Measurements from ENCODE around the gene QSER1.

Gene QSER1

DNA sequence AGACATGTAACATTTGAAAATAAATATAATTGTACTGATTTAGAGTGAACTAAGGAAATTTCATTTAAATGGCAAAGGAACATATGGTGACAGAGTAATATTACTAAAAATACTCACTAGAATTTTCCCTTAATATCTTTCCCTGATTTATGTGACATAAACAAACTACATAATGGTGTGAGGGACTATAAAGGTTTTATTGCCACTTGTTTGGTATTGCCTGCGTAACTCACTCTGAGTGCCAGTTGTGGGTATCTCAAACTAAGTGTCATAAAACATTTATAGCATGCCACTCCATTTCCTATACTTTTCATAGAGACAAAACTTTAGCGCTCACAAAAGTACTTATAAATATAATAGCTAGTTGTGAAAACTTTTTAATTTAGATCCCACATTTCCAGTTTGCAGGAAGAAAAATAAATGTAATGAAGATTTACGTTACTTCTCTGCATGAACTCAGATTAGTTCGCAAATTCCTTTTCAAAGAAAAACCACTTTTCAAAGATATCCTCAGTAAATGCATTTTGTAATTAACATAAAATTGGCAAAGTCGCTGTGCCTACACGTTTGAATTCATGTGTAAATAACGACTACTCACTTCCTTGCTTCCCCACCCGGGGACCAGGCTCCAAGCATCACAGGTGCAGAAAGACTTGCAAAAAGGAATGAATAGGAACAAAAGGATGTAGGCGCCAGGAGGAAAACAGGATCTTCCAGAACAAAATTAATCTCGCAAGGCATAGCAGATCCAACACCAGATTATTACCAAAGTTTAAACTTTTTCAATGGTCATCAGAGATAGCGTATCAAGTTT, 1.6 kb upstream of the QSER1 start:
- DNase-seq (ENCODE audit: low read depth in 1 of 2, low spot score in 1 of 2): no peak

DNA sequence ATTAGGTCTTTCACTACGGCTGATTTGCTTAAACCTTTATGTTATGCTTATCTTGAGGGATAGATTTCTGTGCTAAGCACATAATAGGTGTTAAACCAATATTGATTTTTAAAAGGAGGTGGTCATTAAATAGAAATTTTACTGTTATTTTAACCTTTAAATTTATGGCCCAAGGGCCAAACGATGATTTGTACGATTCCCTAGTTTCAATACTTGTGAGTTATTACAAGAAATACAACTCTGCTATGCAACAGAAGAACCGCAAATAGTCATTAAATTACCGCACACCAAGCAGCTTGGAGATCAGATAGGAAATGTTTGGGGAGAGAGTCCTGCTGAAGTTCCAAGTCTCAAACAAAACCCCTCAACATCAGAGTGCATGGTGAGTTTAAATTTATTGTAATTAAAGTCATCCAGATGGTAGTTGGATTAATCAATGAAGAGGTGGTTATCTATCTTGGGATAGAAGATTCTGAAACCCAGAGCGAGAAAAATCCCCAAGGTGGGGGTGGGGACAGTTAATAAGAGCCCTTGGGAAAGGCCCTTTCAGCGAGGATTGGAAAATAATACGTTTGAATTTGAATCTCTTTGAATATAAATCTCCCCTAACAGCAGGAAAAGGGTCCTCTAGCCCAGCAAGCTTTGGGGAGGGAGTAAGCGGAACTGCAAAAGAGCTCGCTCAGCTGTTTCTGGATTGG, 805 bp upstream of the QSER1 start:
- DNase-seq (ENCODE audit: low read depth in 1 of 2, low spot score in 1 of 2): no peak

DNA sequence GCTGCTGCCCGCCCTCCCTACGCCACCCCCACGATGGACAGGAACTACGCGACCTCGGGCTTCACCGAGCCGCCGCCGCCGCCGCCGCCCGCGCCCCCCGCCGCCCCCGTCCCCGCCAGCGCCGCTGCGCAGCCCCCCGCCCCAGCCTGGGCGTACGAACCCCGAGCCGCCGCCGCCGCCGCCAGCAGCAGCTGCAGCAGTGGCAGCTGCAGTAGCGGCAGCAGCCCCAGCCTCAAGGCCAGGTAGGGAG, 407 bp downstream of the QSER1 start:
- DNase-seq (ENCODE audit: low read depth in 1 of 2, low spot score in 1 of 2): no peak

DNA sequence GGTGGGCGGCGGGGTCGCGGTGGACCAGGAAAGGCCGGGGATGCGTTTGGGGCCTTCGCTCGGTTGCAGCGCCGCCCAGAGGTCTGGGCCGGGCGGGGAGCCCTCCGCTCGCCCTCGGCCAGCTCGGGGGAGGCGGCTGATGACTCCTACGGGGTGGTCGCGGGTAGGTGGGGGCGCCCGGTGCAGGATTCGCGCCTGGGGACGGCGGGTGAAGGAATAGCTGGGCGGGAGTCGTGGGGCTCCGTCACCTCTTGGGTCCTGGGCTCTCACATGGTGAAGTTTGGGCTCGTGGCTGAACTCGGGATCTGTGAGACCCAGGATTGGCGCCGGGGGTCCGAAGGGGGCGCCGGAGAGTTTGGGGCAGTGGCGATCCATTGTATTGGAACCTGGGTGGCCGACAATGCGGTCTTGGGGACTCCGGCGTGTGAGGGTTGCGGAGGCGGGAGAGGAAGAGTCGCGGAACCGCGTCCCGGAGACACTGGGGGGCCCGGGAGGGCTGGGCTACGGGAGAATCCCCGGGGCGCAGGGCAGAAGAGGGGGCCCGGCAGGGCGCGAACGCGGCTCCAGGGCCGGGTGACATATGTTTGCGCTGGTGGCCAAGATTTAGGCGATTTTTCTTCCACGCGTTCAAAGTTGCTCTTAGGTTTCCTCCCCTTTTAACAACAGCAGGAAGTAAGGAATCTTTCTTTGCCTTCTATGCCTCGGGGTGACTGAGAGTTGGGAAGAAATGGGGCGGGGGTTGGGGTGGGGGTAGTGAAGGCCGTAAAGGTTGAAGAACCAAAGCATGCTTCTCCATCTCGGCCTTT, 935 bp downstream of the QSER1 start:
- DNase-seq (ENCODE audit: low read depth in 1 of 2, low spot score in 1 of 2): peak; percentile 12 to 37

DNA sequence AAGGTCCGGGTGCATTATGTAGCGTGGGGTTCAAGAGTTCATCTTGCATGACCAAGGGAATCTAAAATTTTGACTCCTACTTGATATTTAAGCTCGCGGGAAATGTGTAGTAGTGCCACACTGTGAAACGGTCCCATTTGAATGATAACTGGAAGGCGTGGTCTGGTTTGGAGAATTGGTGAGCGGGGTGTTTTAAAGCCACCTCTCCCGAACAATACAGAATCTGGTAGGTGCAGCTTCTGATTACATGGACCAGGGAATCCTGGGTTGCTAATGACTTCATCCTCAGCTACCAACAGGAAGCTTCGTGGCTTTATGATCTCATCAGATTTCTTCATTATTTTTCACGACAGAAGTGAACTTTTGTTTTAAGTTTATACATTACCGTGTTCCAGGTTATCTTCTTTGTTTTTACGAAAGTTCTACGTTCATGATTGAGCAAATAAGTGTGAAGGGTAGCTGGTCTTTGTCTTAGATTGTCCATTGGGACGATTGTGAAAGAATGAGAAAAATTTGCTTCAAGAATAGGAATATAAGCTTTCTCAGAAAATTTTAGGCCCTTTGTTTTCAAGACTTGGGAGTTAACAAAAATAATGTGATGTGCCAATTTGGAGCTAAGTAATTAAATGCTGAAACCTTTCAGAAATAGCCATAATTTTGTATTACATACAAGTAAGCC, 1.7 kb downstream of the QSER1 start:
- DNase-seq (ENCODE audit: low read depth in 1 of 2, low spot score in 1 of 2): no peak

DNA sequence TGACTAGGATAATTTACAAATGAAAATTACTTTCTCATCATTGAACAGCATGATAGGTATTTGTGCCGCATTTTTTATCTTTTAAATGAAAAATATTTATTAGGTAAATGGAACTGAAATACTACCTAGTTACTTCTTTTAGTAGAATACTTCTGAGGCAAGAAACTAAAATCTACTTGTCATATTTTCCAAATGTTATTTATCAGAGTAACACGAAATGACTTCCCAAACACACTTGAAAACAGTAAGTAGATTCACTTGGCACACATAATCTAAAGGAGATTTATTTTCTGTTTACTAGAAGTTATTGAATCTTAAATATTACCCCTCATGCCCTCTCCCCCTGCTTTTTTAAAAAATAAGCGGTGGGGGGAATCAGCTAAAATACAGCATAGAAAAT, 2.3 kb downstream of the QSER1 start:
- DNase-seq (ENCODE audit: low read depth in 1 of 2, low spot score in 1 of 2): no peak

DNA sequence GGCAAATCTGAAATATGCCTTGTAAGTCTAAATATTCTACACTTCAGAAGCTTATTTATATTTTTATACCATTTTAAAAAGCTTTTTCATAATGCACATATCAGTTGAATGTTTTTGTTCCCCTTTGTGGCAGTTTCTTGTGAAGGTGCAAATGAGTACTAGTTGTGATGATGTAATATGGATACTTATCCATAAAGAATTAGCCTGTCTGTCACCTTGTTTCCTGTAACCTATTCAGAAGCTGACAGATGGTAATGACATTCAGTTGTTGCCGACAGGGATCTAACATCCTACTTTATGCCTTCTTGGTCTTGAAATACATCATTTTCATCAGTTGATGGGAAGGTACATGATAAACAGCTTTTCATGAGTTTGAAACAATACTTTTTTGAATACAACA, 2.9 kb downstream of the QSER1 start:
- no peak for DNase-seq (ENCODE audit: low read depth in 1 of 2, low spot score in 1 of 2)

DNA sequence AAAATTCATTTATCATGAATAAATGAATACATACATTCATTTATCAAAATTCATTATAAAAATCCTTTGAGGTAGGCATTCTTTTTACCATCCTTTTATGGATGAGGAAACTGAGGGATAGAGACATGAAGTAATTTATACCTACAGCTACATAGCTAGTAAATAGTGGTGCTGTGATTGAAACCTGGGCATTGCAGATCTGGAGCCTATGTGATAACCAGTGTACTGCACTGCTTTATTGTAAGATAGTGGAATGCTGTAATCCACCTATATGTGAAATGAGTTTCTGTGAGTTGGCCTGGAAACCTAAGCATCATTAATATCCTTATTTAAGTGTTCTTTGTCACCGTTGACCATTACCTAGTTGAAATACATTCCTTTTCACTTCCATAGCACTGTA, 4.5 kb downstream of the QSER1 start:
- no peak for DNase-seq (ENCODE audit: low read depth in 1 of 2, low spot score in 1 of 2)

DNA sequence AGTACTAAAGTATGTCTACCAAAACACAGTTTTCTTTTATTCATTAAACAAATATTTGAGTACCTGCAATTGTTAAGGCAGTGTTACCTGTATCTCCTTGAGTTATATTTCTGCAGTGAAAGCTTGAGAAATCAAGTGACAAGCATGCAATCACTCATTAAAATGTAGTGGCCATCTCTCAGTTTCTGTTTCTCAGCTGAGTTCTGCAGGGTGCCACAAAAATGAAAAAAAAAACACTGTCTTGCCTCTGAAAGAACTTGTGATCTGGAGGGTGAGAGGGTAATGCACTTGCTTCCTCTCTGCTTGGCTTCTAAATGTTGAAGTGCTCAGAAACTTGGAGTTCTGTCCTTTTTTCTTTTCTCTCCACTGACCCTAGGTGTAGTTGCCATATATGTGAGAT, 6.8 kb downstream of the QSER1 start:
- no peak for DNase-seq (ENCODE audit: low read depth in 1 of 2, low spot score in 1 of 2)

DNA sequence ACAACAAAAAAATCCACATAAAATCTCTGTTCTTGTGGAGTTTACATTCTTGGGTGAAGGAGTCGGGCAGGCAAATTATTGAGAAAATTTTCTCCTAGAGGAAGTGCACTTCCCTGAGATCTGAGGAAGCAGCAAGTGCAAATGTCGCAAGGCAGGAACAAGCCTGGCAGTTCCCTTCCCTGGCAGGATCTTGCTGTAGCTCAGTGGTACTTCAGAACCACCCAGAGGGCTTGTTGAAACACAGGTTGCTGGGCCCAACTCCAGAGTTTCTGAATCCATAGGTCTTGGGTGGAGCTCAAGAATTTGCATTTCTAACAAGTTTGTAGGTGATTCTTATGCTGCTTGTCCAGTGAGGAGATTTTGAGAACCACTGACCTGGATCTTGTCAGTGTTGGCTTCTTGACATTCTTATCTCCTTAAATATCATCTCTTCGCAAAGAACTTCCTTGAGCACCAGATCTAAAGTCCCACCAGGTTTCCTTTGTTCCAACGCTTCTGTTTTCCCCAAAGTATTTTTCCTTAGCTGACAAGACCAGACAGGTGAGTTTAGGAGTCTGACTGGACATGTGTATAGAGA, 9.6 kb downstream of the QSER1 start:
- DNase-seq (ENCODE audit: low read depth in 1 of 2, low spot score in 1 of 2): no peak

DNA sequence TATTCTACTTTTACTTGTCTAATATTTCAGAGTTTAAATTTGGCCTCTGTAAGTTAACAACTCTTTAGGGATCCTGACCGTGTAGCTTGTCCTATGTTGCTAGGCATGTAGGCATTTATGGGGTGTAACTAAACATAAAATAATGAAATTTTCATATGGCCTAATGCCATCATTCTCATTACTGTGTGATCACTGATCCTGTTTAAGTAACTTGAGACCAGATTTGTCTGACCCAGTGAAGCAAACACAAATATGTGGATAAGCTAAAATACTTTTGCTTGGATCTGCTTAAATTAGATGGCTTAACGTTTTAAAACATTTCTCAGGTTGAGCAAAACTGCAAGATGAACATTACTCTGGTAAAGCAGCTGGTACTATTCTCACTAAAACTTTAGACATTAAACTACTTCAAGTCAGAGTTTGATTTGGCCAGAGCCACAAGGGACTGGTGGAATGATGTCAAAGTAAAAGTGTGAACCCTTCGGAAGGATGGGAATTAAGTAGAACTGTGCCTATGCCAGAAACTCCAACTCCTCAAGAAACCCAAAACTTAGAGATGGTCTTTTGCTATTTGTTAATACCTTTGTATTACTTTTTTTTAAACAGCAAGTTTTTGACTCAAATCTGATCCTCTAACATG, 12.5 kb downstream of the QSER1 start:
- no peak for DNase-seq (ENCODE audit: low read depth in 1 of 2, low spot score in 1 of 2)

DNA sequence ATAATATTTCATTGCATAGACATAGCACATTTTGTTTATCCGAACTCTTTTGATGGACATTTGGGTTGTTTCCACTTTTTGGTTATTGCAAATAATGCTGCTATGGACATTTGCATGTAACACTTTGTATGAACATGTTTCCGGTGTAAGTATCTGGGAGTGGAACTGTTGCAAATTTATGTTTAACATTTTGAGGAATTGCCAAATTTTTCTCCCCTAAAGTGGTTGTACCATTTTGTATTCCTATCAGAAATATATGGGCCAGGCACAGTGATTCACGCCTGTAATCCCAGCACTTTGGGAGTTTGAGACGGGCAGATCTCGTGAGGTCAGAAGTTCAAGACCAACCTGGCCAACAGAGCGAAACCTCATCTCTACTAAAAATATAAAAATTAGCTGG, 16.0 kb downstream of the QSER1 start:
- no peak for DNase-seq (ENCODE audit: low read depth in 1 of 2, low spot score in 1 of 2)

DNA sequence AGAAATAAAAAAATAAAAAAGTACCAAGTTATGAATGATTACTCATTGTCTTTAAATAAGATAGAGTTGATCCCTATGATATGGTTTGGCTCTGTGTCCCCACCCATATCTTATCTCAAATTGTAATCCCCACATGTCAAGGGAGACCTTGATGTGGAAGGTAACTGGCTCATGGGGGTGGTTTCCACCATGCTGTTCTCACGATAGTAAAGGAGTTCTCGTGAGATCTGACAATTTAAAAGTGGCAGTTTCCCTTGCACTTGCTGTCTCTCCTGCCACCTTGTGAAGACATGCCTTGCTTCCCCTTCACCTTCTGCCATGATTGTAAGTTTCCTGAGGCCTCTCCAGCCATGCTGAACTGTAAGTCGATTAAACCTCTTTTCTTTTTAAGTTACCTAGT, 18.8 kb downstream of the QSER1 start:
- DNase-seq (ENCODE audit: low read depth in 1 of 2, low spot score in 1 of 2): no peak

DNA sequence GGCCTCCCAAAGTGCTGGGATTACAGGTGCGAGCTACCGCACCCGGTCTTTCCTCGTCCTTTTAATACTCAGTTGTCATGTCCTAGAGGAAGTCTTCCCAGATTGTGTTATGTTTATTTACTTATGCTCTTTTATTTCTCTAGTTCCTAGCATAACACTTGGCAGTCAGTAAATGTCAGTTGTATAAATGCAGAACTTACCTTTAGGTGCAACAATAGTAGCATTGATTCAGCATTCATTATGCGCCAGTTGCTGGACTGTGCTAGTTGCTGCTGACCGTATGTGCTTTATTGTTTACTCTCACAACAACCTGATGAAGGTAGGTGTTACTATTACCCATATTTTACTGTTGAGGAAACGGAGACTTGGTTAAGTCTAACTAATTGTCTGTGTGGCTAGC, 20.8 kb downstream of the QSER1 start:
- DNase-seq (ENCODE audit: low read depth in 1 of 2, low spot score in 1 of 2): no peak

DNA sequence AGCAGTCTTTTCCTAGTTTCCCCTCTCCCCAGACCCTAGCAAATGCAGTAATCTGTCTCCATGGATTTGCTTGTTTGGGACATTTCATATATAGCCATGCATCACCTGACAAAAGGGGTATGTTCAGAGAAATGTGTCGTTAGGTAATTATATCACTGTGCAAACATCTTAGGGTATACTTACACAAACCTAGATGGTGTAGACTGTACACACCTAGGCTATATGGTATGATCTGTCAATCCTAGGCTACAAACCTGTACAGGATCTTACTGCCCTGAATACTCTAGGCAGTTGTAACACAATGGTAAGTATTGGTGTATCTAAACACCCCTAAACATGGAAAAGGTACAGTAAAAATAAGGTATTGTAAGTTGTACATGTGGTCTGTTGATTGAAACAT, 23.8 kb downstream of the QSER1 start:
- no peak for DNase-seq (ENCODE audit: low read depth in 1 of 2, low spot score in 1 of 2)

DNA sequence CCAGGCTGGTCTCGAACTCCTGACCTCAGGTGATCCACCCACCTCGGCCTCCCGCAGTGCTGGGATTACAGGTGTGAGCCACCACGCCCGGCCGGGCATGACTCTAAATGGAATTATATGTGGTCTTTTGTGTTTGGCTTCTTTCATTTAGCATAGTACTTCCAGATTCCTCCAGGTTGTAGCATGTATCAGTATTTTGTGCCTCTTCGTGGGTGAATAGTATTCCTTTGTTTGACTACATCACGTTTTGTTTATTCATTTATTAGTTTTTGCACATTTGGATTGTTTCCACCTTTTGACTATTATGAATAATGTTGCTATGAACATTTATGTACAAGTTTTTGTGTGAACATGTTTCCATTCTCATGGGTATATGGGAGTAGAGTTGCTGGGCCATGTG, 24.4 kb downstream of the QSER1 start:
- no peak for DNase-seq (ENCODE audit: low read depth in 1 of 2, low spot score in 1 of 2)

DNA sequence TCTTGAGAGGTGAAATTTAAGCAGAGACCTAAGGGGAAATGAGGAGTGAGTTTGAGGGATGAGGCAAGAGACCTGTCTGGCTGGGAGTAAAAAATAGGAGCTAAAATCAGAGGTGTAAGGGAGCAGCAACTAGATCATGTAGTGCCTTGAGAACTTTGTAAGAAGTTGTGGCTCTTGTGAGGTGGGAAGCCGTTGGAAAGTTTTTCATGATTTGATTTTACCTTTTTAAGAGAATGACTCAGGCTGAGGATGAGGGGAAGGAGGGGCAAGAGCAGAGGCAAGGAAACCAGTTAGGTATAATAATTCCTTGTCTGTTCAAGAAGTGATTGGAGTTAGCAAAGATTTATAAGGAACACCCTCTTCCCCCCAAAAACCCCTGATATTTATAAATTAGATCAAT, 25.8 kb downstream of the QSER1 start:
- DNase-seq (ENCODE audit: low read depth in 1 of 2, low spot score in 1 of 2): no peak

DNA sequence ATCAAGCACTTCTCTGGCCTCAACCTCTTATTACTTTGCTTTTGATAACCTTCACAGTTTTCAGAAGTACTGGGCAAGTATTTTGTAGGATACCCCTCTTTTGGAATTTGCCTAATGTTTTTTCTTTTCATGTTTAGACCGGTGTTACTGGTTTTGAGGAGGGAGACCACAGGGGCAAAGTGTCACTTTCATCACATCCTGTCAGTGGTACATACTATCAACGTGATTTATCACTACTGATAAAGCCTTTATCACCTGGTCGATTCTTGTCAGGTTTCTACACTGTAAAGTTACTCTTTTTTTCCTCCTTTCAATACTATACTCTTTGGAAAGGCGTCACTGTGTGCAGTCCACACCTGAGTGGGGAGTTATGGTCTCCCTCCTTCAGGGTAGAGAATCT, 26.7 kb downstream of the QSER1 start:
- DNase-seq (ENCODE audit: low read depth in 1 of 2, low spot score in 1 of 2): no peak

DNA sequence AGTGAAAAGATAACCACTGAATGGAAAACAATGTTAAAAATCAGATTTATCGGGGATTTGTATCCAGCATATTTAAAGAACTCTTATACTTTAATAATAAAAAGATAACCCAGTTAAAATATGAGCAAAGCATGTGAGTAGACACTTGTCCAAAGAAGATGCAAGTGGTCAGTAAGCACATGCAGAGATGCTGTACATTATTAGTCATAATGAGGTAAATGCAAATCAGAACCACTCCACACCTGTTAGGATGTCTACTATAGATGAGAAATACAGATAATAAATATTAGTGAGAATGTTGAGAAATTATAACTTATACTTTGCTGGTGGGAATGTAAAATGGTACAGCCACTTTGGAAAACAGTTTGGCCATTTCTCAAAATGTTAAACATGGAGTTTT, 28.0 kb downstream of the QSER1 start:
- no peak for DNase-seq (ENCODE audit: low read depth in 1 of 2, low spot score in 1 of 2)

DNA sequence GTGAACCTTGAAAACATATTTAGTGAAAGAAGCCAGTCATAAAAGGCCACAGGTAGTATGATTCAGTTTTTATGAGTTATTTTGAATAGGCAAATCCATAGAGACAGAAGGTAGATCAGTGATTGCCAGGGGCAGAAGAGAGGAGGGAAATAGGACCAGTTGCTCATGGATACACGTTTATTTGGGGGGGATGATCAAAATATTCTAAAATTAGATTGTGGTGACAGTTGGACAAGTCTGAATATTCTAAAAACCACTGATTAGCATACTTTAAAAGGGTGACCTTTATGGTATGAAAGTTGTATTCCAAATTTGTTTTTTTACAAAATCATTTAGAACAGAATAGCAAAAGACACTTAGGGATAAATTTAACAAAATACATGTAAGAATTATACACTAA, 28.6 kb downstream of the QSER1 start:
- DNase-seq (ENCODE audit: low read depth in 1 of 2, low spot score in 1 of 2): no peak

DNA sequence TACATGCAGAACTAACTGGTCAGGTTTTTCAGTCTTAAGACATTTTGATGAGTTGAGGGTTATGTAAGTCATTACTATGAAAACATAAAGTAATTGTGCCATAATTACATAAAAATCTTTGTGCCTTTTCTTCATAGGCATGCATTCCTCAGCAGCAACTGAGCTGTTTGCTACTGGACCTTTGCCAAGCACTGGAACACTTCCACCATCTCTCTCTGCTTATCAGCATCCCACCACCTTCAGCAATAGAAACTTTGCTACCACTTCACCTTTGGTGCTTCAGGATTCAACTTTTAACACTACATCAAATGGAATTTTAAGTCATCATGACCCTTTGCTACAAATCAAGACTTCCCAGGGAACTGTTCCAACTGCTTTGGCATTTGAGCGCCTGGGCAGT, 39.0 kb downstream of the QSER1 start:
- DNase-seq (ENCODE audit: low read depth in 1 of 2, low spot score in 1 of 2): no peak

All from stimulated activated CD4-positive, alpha-beta T cell treated with anti-CD3 and anti-CD28 coated beads, Interleukin-15, amount 100 ng/mL, for 1 hour (primary cell).